ENCODE results near the gene ITPRID2.

ITPRID2 gene

DNA sequence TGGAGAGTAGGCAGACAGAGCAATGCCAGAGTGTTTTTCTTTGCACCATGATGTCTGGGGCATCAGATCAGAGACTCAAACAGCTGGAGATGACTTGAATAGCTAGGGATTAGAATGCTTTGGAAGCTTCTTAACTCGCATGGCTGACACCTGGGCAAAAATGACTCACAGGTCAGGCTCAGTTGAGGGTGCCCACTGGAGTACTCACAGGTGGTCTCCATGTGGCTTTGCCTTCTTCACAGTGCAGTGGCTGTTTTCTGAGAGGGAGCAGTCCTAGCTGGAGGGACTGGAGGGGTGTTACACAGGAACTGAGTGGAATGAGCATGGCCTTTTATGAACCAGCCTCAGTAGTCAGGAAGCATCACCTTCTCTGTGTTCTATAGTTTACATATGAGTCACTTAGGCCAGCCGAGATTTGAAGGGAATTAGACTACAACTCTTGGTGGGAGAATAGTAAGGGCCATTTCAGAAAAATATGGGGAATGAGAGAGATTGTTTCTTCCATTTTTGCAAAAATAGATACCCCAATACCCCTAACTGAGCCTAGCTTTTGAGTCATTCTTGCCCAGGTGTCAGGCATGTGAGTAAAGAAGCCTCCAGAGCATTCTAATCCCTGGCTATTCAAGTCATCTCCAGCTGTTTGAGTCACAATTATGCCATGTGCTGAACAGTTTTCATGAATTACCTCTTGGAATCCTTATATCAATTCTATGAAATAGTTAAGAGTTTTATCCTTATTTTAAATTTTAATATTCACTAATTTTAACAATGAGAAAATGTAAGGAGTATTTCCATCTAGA, 87.0 kb downstream of the ITPRID2 start:
- Histone ChIP-seq H3K9ac (no peak overlapping the region), H3K36me3 (ENCODE audit: control insufficient read depth, insufficient read depth, low read length) (no peaks in the 10 kb centered on the region), H3K4me1 (no peaks in the 10 kb centered on the region), H3K4me2 (ENCODE audit: low read length) (no peak overlapping the region), H3K9me3 (ENCODE audit: control insufficient read depth, low read length) (no peaks in the 10 kb centered on the region), H3K27ac (no peak overlapping the region), H3K79me2 (no peaks in the 10 kb centered on the region), H3K4me3 (ENCODE audit: low read depth, low read length) (no peak overlapping the region), H2AFZ (no peak overlapping the region), H3K27me3 (ENCODE audit: control insufficient read depth, insufficient read depth, low read length) (no peaks in the 10 kb centered on the region)
- TF ChIP-seq, protein P1, sequence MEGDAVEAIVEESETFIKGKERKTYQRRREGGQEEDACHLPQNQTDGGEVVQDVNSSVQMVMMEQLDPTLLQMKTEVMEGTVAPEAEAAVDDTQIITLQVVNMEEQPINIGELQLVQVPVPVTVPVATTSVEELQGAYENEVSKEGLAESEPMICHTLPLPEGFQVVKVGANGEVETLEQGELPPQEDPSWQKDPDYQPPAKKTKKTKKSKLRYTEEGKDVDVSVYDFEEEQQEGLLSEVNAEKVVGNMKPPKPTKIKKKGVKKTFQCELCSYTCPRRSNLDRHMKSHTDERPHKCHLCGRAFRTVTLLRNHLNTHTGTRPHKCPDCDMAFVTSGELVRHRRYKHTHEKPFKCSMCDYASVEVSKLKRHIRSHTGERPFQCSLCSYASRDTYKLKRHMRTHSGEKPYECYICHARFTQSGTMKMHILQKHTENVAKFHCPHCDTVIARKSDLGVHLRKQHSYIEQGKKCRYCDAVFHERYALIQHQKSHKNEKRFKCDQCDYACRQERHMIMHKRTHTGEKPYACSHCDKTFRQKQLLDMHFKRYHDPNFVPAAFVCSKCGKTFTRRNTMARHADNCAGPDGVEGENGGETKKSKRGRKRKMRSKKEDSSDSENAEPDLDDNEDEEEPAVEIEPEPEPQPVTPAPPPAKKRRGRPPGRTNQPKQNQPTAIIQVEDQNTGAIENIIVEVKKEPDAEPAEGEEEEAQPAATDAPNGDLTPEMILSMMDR (IDR thresholded peaks at IDR 0.05), result no peak
